CD4-positive, CD25-positive, alpha-beta regulatory T cell (primary cell): ENCODE results near the gene TNS4. TPM values are rescaled to one million over a fixed set of nuclear protein-coding genes. Genes with fewer than 3 reads are reported as not detected.

ENCODE experiments used
- ATAC-seq, 2 donors: fragments of 150-1000 bp; cut with Tn5 transposase; one replicate each; pipeline ENCODE4 v1.10.0; 2021; ENCODE audit warnings: low read depth in 2 of 2, moderate number of reproducible peaks in 2 of 2, moderate library complexity in 1 of 2
- DNase-seq, 3 donors: peaks; one replicate each; pipeline versions ENCODE4 v3.0.0 to v3.0.0-alpha.2; 2012 to 2022; ENCODE audit warnings: mixed read lengths in 1 of 3
- H3K27ac ChIP-seq: one replicate; pipeline ENCODE4 v1.7.0; 2013; ENCODE audit warnings: mild to moderate bottlenecking, low read length; ENCODE audit not compliant: insufficient read depth, poor library complexity, severe bottlenecking
- H3K27me3 ChIP-seq: one replicate; pipeline ENCODE4 v1.7.0; 2013; ENCODE audit warnings: low read length; ENCODE audit not compliant: control insufficient read depth, insufficient read depth
- H3K36me3 ChIP-seq: one replicate; pipeline ENCODE4 v1.7.0; 2013; ENCODE audit warnings: mild to moderate bottlenecking, low read length, moderate library complexity; ENCODE audit not compliant: control insufficient read depth, insufficient read depth
- H3K4me1 ChIP-seq: 2 replicates; pipeline ENCODE4 v1.7.0; 2013; ENCODE audit warnings: mild to moderate bottlenecking, low read length; ENCODE audit not compliant: insufficient read depth, control insufficient read depth, poor library complexity, severe bottlenecking
- H3K4me3 ChIP-seq: one replicate; pipeline ENCODE4 v1.7.0; 2013; ENCODE audit warnings: low read depth, mild to moderate bottlenecking, low read length, moderate library complexity
- H3K9me3 ChIP-seq, 2 experiments: 1 replicate in 1 of 2; 2 replicates in 1 of 2; pipeline ENCODE4 v1.7.0; 2013; ENCODE audit warnings: low read length in 2 of 2, mild to moderate bottlenecking in 1 of 2, moderate library complexity in 1 of 2; ENCODE audit not compliant: control insufficient read depth in 2 of 2
- H3K27ac Mint-ChIP-seq, 3 donors: one replicate each; pipeline ENCODE4 v1.8.0; 2020 to 2022; ENCODE audit warnings: mild to moderate bottlenecking in 3 of 3, mixed read lengths in 3 of 3, moderate library complexity in 2 of 3
- H3K27me3 Mint-ChIP-seq: one replicate; pipeline ENCODE4 v1.8.0; 2022; ENCODE audit warnings: mild to moderate bottlenecking, mixed read lengths
- H3K36me3 Mint-ChIP-seq: one replicate; pipeline ENCODE4 v1.8.0; 2020; ENCODE audit warnings: mixed read lengths
- H3K4me1 Mint-ChIP-seq, 4 donors: one replicate each; pipeline ENCODE4 v1.8.0; 2020 to 2022; ENCODE audit warnings: mixed read lengths in 4 of 4, mild to moderate bottlenecking in 1 of 4
- H3K4me3 Mint-ChIP-seq, 4 donors: one replicate each; pipeline ENCODE4 v1.8.0; 2020 to 2022; ENCODE audit warnings: mild to moderate bottlenecking in 4 of 4, mixed read lengths in 4 of 4, moderate library complexity in 3 of 4
- H3K9me3 Mint-ChIP-seq, 7 donors: one replicate each; pipeline ENCODE4 v1.8.0; 2020 to 2022; ENCODE audit warnings: mixed read lengths in 7 of 7, mild to moderate bottlenecking in 3 of 7, moderate library complexity in 2 of 7
- polyA plus RNA-seq, 4 donors: library from polyadenylated mRNA; unstranded; fragments of 300-500 nt; fragmentation: Illumina TruSeq; gene quantifications; one replicate each; pipeline ENCODE4 v1.2.3, GENCODE V29; 2021
- total RNA-seq: library from RNA; stranded (reverse); gene quantifications from one replicate; pipeline ENCODE4 v1.2.3, GENCODE V29; 2022

Gene TNS4
- total and polyA plus RNA-seq, 5 donors from 2014 or later, result 0.16 to 1.1 TPM; not detected in 3

GRCh38 chr17:40477796-40478195, 23.6 kb downstream of the TNS4 start:
- H3K27me3 ChIP-seq, result no peaks in the 10 kb centered on the region
- no peaks in the 10 kb centered on the region for H3K9me3 ChIP-seq
- no peak for ATAC-seq
- peaks cover 5 to 46% (median 22%) of the 10 kb centered on the region in 4 donors for H3K4me1 Mint-ChIP-seq
- H3K9me3 Mint-ChIP-seq, result no peaks in the 10 kb centered on the region
- no peaks in the 10 kb centered on the region for H3K36me3 Mint-ChIP-seq
- no peak for DNase-seq
- H3K27me3 Mint-ChIP-seq, result no peaks in the 10 kb centered on the region
- no peak overlapping the region for H3K4me3 Mint-ChIP-seq
- H3K27ac ChIP-seq, result no peak overlapping the region
- no peak overlapping the region for H3K4me3 ChIP-seq
- H3K27ac Mint-ChIP-seq, result peak overlapping the region in 2 of 3 donors; percentile 23 to 76
- H3K4me1 ChIP-seq, result peaks cover 30% of the 10 kb centered on the region
- H3K36me3 ChIP-seq, result no peaks in the 10 kb centered on the region

- no peak overlapping the region for H3K4me3 ChIP-seq
- no peaks in the 10 kb centered on the region for H3K36me3 ChIP-seq
- Mint-ChIP-seq H3K36me3 (no peaks in the 10 kb centered on the region), H3K4me1 (peaks cover 0 to 23% (median 8%) of the 10 kb centered on the region in 4 donors), H3K27me3 (peaks cover under 1% of the 10 kb centered on the region), H3K9me3 (peaks cover 0 to 2% (median 0%) of the 10 kb centered on the region in 7 donors), H3K4me3 (no peak overlapping the region), H3K27ac (no peak overlapping the region)
- ATAC-seq, result no peak
- DNase-seq, result no peak
- no peaks in the 10 kb centered on the region for H3K9me3 ChIP-seq
- H3K27ac ChIP-seq, result no peak overlapping the region
- peaks cover 16% of the 10 kb centered on the region for H3K4me1 ChIP-seq
- no peaks in the 10 kb centered on the region for H3K27me3 ChIP-seq
Observed at GRCh38 chr17:40475234-40475908, 26.1 kb downstream of the TNS4 start.

GRCh38 chr17:40474419-40475002, 26.9 kb downstream of the TNS4 start:
- no peaks in the 10 kb centered on the region for H3K36me3 ChIP-seq
- no peak overlapping the region for H3K4me3 ChIP-seq
- DNase-seq (no peak), ATAC-seq (no peak)
- H3K4me3 Mint-ChIP-seq, result no peak overlapping the region
- peaks cover 8% of the 10 kb centered on the region for H3K4me1 ChIP-seq
- H3K27ac Mint-ChIP-seq, result no peak overlapping the region
- H3K36me3 Mint-ChIP-seq, result no peaks in the 10 kb centered on the region
- H3K27me3 Mint-ChIP-seq, result peaks cover 6% of the 10 kb centered on the region
- no peak overlapping the region for H3K27ac ChIP-seq
- peaks cover 2% of the 10 kb centered on the region for H3K27me3 ChIP-seq
- peaks cover 0 to 15% (median 4%) of the 10 kb centered on the region in 4 donors for H3K4me1 Mint-ChIP-seq
- no peaks in the 10 kb centered on the region for H3K9me3 ChIP-seq
- H3K9me3 Mint-ChIP-seq, result peaks cover 0 to 2% (median 0%) of the 10 kb centered on the region in 7 donors

GRCh38 chr17:40473573-40474365, 27.7 kb downstream of the TNS4 start:
- Mint-ChIP-seq H3K4me3 (no peak overlapping the region), H3K36me3 (no peaks in the 10 kb centered on the region), H3K27ac (peak overlapping the region in 1 of 3 donors; percentile 45), H3K27me3 (peaks cover 7% of the 10 kb centered on the region), H3K4me1 (peaks cover 0 to 7% (median under 1%) of the 10 kb centered on the region in 4 donors), H3K9me3 (peaks cover 0 to 2% (median 0%) of the 10 kb centered on the region in 7 donors)
- Histone ChIP-seq H3K27me3 (peaks cover 2% of the 10 kb centered on the region), H3K9me3 (no peaks in the 10 kb centered on the region), H3K4me1 (peaks cover under 1% of the 10 kb centered on the region), H3K4me3 (no peak overlapping the region), H3K36me3 (no peaks in the 10 kb centered on the region), H3K27ac (no peak overlapping the region)
- no peak for DNase-seq
- ATAC-seq, result no peak

DNA sequence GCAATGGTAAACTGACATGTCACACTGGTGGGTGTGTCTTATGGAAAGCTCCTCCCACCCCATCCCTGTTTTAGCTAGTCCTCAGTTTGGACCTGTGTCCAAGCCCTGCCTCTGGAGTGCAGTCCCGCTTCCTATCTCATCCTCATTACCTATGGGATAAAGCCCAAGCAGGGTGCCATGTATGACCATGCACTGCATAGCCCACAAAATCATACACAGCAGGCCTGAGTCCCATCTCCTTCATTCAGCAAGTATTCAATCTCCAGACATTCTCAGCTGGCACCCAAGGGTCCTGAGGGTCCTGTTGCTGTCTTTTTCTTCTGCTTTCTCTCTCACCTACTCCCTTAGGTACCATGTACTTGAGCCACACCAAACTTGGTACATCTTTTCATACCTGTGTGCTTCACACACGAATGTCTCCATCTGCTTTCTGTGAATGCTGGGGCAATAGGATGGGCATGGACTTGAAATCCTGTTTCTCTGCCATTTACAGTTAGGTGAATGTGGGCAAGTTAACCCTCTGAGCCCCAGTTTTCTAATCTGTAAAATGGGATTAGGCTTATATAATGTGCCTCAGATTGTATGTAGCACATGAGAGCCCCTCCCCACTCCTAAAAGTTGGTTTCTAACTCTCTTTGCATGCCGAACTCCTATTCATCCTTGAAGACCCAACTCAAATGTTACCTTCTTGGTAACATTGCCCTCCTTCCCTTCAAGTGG, 28.5 kb downstream of the TNS4 start:
- Mint-ChIP-seq H3K27ac (peak overlapping the region in 2 of 3 donors; percentile 44 to 74), H3K27me3 (peaks cover 11% of the 10 kb centered on the region), H3K36me3 (no peaks in the 10 kb centered on the region), H3K4me1 (peaks cover 0 to 6% (median 0%) of the 10 kb centered on the region in 4 donors), H3K4me3 (no peak overlapping the region), H3K9me3 (peaks cover 0 to 2% (median 0%) of the 10 kb centered on the region in 7 donors)
- no peak for DNase-seq
- no peaks in the 10 kb centered on the region for H3K4me1 ChIP-seq
- H3K9me3 ChIP-seq, result no peaks in the 10 kb centered on the region
- peaks cover 2% of the 10 kb centered on the region for H3K27me3 ChIP-seq
- H3K4me3 ChIP-seq, result no peak overlapping the region
- no peaks in the 10 kb centered on the region for H3K36me3 ChIP-seq
- H3K27ac ChIP-seq, result no peak overlapping the region
- no peak for ATAC-seq

- H3K4me1 Mint-ChIP-seq, result peaks cover 0 to 2% (median 0%) of the 10 kb centered on the region in 4 donors
- H3K4me3 ChIP-seq, result no peak overlapping the region
- DNase-seq (no peak), ATAC-seq (no peak)
- no peak overlapping the region for H3K4me3 Mint-ChIP-seq
- no peak overlapping the region for H3K27ac ChIP-seq
- H3K9me3 ChIP-seq, result no peaks in the 10 kb centered on the region
- H3K27me3 Mint-ChIP-seq, result peaks cover 15% of the 10 kb centered on the region
- H3K4me1 ChIP-seq, result no peaks in the 10 kb centered on the region
- H3K27ac Mint-ChIP-seq, result no peak overlapping the region
- H3K36me3 ChIP-seq, result no peaks in the 10 kb centered on the region
- peaks cover 0 to 2% (median 0%) of the 10 kb centered on the region in 7 donors for H3K9me3 Mint-ChIP-seq
- no peaks in the 10 kb centered on the region for H3K36me3 Mint-ChIP-seq
- H3K27me3 ChIP-seq, result peaks cover 2% of the 10 kb centered on the region
Observed at GRCh38 chr17:40471846-40472732, 29.3 kb downstream of the TNS4 start.
